Measurements from ENCODE around the gene C1orf174. TPM values are rescaled to one million over a fixed set of nuclear protein-coding genes. Genes with fewer than 3 reads are reported as not detected.

Gene C1orf174
- total and polyA plus RNA-seq, 5 donors = 11.3 to 15.1 (median 11.7) TPM

DNA sequence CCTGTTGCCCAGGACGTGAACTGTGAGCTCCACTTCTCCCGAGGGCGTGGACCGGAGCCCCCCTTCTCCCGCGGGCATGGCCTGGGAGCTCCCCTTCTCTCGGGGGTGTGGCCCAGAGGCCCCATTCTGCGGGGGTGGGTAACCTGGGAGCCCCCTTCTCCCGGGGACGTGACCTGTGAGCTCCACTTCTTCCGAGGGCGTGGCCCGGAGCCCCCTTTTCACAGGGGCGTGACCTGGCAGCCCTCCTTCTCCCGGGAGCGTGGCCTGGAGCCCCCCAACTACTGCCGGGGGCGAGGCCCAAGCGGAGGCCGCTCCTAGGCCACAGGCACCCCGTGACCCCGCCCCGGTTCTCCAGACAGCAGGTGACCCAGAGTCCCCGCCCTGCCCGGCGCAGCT lies 320 bp downstream of the C1orf174 start:
- H3K9me3 ChIP-seq (ENCODE audit: control insufficient read depth, low read length) = no peaks in the 10 kb centered on the region
- DNase-seq (no peak), ATAC-seq (no peak)
- no peaks in the 10 kb centered on the region for H3K4me1 ChIP-seq (ENCODE audit: control insufficient read depth, insufficient read depth, low read length)
- H3K27ac ChIP-seq (ENCODE audit: low read length) = peak overlapping the region; percentile 74
- intact Hi-C loops (cut with DNase I) = no loop called here
- WGBS = under 1% methylated on average over 26 of the region's 26 CpGs
- H3K27me3 ChIP-seq (ENCODE audit: control insufficient read depth, insufficient read depth) = no peaks in the 10 kb centered on the region
- peak overlapping the region; percentile 61 for H3K4me3 ChIP-seq (ENCODE audit: low read length)

DNA sequence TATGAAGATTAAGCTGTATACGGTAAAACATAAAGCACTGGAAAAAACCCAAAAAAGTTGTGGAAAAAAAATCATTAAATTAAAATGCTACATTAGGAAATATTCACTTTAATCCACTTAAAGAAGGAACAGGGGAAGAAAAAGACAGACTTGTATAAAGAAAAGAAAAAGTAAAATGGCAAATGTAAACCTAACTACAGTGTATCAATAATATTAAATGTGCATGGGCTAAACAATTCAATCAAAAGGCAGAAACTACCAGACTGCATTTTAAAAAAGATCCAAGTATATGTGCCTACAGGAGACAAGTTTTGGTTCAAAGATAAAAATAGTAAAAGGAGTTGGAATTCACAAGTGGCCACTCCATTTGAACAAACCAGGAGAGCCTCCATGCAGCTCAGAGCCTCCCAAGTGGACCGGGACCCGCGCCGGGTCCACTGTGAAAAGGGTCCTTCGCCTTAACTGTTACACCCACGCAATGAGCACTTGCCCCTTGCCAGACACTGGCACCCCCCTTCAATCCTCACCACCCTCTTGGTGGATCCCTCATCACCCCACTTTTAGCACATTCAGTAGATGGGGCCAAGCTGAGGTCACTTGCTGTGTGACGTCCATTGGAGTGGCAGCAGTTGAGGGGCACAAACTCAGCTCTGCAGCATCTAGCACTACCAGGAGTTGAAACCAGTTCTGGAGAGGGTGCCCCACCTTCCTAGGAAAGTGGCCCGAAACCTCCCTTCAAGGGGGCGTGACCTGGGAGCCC lies 898 bp downstream of the C1orf174 start:
- Histone ChIP-seq H3K27me3 (ENCODE audit: control insufficient read depth, insufficient read depth) (no peaks in the 10 kb centered on the region), H3K4me1 (ENCODE audit: control insufficient read depth, insufficient read depth, low read length) (no peaks in the 10 kb centered on the region), H3K27ac (ENCODE audit: low read length) (peak overlapping the region; percentile 74), H3K4me3 (ENCODE audit: low read length) (peak overlapping the region; percentile 61), H3K9me3 (ENCODE audit: control insufficient read depth, low read length) (no peaks in the 10 kb centered on the region)
- DNase-seq (no peak), ATAC-seq (no peak)
- intact Hi-C loops (cut with DNase I) = no loop called here
- WGBS = 41% methylated on average over 10 of the region's 10 CpGs

DNA sequence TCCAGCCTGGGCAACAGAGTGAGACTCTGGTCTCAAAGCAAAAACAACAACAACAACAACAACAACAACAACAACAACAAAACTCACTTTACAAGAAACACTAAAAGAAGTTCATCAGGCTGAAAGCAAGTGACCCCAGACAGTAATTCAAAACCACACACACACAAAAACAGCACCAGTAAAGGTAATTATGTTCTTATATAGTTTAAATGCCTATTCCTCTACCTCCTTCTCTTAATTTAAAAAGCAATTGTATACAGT lies 1.7 kb downstream of the C1orf174 start:
- no peak overlapping the region for H3K27ac ChIP-seq (ENCODE audit: low read length)
- no peaks in the 10 kb centered on the region for H3K9me3 ChIP-seq (ENCODE audit: control insufficient read depth, low read length)
- no peak overlapping the region for H3K4me3 ChIP-seq (ENCODE audit: low read length)
- no peaks in the 10 kb centered on the region for H3K4me1 ChIP-seq (ENCODE audit: control insufficient read depth, insufficient read depth, low read length)
- intact Hi-C loops (cut with DNase I) = no loop called here
- ATAC-seq (no peak), DNase-seq (no peak)
- no peaks in the 10 kb centered on the region for H3K27me3 ChIP-seq (ENCODE audit: control insufficient read depth, insufficient read depth)

DNA sequence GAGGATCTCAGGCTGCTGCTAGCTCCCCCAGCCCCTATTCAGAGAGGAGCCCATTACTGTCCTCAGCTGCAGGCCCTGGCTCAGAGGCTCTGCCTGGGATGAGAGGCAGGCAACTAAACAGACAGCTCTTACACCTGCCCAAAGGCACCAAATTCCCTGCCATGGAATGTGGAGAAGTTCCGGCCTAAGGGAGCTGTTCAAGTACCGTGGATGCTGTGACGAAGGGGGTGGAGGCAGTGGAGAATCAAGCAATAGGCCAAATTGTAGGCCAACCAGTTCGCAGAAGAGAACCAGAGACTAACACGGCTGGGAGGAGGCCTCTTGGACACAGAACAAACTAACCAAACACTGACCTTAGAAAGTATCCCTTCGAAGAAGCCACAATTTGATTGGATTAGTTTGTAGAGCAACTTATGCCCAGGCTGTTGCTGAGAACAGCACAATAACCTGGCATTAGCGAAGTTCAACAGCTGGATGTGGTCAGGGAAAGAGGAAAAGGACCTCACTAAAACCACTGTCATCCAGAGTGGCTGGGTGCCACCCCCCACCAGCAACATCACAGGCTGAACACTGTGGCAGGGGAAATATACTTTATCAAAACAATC lies 3.6 kb downstream of the C1orf174 start:
- Histone ChIP-seq H3K27ac (ENCODE audit: low read length) (no peak overlapping the region), H3K4me1 (ENCODE audit: control insufficient read depth, insufficient read depth, low read length) (no peaks in the 10 kb centered on the region), H3K27me3 (ENCODE audit: control insufficient read depth, insufficient read depth) (no peaks in the 10 kb centered on the region), H3K9me3 (ENCODE audit: control insufficient read depth, low read length) (no peaks in the 10 kb centered on the region), H3K4me3 (ENCODE audit: low read length) (no peak overlapping the region)
- DNase-seq = no peak
- 92% methylated on average over 7 of the region's 7 CpGs for WGBS
- intact Hi-C loops (cut with DNase I) = no loop called here
- no peak for ATAC-seq

DNA sequence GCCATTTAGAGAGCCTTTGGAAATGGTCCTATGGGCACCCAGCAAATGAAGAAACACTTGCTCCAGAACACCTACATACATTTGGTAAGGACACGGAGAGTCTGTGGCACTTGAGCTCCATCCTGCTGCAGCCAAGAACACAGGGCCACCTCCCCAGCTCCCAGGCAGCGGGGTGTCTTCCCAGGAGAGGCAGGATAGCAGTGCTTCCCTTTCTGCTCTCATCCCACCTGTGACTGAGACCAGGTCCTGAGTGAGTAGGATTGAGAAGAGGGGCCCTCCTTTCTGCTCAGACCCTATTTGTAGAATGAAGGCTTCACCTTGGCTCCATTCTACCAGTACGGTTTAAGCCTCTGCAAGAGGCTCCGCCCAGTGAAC lies 4.1 kb downstream of the C1orf174 start:
- WGBS = 94% methylated on average over 4 of the region's 4 CpGs
- ATAC-seq (no peak), DNase-seq (no peak)
- H3K27me3 ChIP-seq (ENCODE audit: control insufficient read depth, insufficient read depth) = no peaks in the 10 kb centered on the region
- no peaks in the 10 kb centered on the region for H3K9me3 ChIP-seq (ENCODE audit: control insufficient read depth, low read length)
- H3K4me1 ChIP-seq (ENCODE audit: control insufficient read depth, insufficient read depth, low read length) = no peaks in the 10 kb centered on the region
- intact Hi-C loops (cut with DNase I) = no loop called here
- no peak overlapping the region for H3K27ac ChIP-seq (ENCODE audit: low read length)
- H3K4me3 ChIP-seq (ENCODE audit: low read length) = no peak overlapping the region

DNA sequence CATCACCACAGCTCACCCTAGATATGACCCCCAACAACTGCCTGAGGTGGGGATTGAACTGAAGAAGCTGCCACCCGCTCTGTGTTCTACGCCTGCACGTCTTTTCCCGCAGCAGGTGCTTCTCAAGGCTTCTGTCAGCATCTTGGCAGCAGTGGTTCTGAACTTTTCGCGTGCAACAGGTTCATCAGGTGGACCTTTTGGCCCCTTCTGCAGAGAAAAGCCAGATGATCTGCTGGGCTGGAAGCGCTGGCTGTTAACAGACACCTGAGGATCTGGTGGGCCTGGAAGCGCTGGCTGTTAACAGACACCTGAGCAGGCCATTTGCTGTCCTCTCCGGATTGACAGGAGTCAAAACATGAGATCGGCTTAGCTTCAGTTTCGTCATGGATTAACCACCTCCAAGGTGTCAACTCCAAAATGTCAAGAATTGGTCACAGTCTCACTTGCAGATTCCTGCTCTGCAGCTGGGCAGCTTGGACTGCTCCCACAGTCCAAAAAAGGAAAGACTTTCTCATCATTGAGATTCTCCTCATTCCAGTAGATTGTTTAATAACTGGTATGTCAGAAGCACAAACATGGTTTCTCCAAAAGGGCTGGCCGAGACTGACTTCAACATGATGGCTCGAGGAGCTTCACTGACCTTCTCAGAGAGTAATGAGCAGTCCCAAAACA lies 4.7 kb downstream of the C1orf174 start:
- intact Hi-C loops (cut with DNase I) = no loop called here
- H3K9me3 ChIP-seq (ENCODE audit: control insufficient read depth, low read length) = no peaks in the 10 kb centered on the region
- H3K27ac ChIP-seq (ENCODE audit: low read length) = no peak overlapping the region
- H3K27me3 ChIP-seq (ENCODE audit: control insufficient read depth, insufficient read depth) = no peaks in the 10 kb centered on the region
- no peak for DNase-seq
- H3K4me3 ChIP-seq (ENCODE audit: low read length) = no peak overlapping the region
- H3K4me1 ChIP-seq (ENCODE audit: control insufficient read depth, insufficient read depth, low read length) = no peaks in the 10 kb centered on the region
- no peak for ATAC-seq
- WGBS = 92% methylated on average over 13 of the region's 13 CpGs

DNA sequence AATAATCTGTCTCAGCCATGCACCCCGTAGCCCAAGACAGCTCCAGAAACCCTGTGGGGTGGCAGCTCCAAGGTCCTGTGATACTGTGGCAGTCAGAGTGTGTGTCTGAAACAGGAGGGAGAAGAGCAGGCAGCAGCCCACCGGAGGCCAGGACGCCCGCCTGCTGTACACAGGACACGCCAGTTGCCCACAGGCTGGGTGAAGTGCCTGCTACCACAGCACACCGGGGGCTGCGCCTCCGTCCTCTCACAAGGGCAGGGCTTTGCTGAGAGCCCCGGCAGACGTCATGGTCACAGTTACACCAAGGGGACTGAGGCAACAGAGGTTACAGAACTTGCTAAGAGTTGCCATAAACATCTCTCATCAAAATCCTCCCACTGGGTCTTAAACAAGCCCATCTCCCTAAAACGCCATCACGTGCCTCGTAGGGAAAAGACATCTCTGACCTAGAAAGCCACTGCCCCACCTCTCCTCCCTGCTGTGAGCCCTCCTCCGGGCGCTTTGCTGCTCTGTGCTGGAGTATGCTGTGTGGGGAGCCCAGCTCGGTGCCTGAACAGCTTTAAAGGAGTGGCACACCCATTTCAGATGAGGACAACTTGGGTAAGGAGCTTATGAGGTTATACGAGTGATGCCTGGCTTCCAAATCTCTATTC lies 5.3 kb downstream of the C1orf174 start:
- DNase-seq = peak in 1 of 3 donors; percentile 47
- Histone ChIP-seq H3K4me1 (ENCODE audit: control insufficient read depth, insufficient read depth, low read length) (no peaks in the 10 kb centered on the region), H3K4me3 (ENCODE audit: low read length) (no peak overlapping the region), H3K27me3 (ENCODE audit: control insufficient read depth, insufficient read depth) (no peaks in the 10 kb centered on the region), H3K9me3 (ENCODE audit: control insufficient read depth, low read length) (no peaks in the 10 kb centered on the region), H3K27ac (ENCODE audit: low read length) (no peak overlapping the region)
- no peak for ATAC-seq
- intact Hi-C loops (cut with DNase I) = no loop called here
- WGBS = 94% methylated on average over 17 of the region's 17 CpGs

DNA sequence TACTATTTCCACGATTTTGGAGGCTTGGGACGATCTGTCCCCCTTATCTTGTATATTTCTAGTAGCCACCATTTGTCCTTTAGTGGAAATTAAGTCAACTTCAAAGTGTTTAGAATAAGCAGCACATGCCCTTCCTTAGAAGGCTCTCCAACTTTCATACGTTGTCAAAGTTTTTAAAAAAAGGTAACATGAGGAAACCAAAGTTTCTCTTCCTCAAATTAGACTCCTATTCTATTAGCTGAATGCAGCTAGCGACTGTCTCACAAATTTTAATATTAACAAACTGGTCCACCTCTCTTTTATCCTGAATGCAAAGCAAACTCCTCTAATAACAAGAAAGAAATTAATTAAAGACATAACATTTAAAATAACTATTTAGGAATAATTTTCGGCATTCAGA lies 6.9 kb downstream of the C1orf174 start:
- ATAC-seq (no peak), DNase-seq (no peak)
- 72% methylated on average over 5 of the region's 5 CpGs for WGBS
- no peaks in the 10 kb centered on the region for H3K4me1 ChIP-seq (ENCODE audit: control insufficient read depth, insufficient read depth, low read length)
- no peaks in the 10 kb centered on the region for H3K9me3 ChIP-seq (ENCODE audit: control insufficient read depth, low read length)
- intact Hi-C loops (cut with DNase I) = no loop called here
- H3K4me3 ChIP-seq (ENCODE audit: low read length) = no peak overlapping the region
- no peaks in the 10 kb centered on the region for H3K27me3 ChIP-seq (ENCODE audit: control insufficient read depth, insufficient read depth)
- no peak overlapping the region for H3K27ac ChIP-seq (ENCODE audit: low read length)

DNA sequence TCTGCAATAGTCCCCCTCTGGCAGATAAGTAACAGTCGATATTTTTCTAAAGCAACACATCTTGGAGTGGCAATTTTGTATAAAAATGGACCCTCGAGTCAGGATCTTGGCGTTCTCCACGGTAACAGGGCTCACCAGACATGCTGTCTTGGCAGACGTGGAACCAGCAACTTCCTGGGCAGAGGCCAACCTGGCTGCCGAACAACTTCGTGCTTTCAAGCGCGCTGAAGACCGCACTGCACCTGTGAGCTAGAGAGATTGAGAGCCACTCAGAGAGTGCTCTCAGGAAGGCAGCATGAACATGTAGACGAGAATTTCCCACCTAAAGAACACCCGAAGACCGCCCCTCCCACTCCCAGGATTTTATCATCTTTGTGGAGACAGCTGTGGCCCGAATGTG lies 7.3 kb downstream of the C1orf174 start:
- no peak overlapping the region for H3K27ac ChIP-seq (ENCODE audit: low read length)
- H3K27me3 ChIP-seq (ENCODE audit: control insufficient read depth, insufficient read depth) = no peaks in the 10 kb centered on the region
- H3K9me3 ChIP-seq (ENCODE audit: control insufficient read depth, low read length) = no peaks in the 10 kb centered on the region
- no peak overlapping the region for H3K4me3 ChIP-seq (ENCODE audit: low read length)
- ATAC-seq (peak in 1 of 2 donors; percentile 30), DNase-seq (peak; percentile 53 to 81 (median 71))
- WGBS = 55% methylated on average over 14 of the region's 14 CpGs
- intact Hi-C loops (cut with DNase I) = no loop called here
- H3K4me1 ChIP-seq (ENCODE audit: control insufficient read depth, insufficient read depth, low read length) = no peaks in the 10 kb centered on the region

DNA sequence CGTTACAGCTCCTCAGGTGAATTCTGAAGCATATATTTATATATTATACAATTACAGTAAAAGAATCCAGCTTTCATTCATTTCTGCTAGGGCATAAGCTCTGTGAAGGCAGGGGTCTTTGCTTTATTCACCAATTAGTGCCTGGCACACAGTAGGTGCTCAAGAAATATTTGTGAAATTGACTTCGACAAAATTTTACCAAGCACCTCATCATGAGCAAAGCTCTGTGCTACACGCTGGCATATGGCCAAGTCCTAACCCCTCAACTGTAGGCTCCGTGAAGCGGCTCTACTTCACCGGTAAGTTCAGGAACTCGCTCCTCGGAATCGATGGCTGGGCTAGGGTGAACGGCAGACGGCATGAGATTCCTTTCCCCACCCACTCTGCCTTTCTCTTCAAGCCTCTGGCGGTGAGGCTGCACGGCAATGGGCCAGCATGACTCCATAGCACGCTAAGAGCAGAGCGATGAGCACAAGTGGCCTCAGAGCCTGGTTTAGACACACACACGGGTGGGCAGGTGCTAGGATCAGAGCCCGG lies 8.7 kb downstream of the C1orf174 start:
- DNase-seq = peak in 1 of 3 donors; percentile 44
- no peak overlapping the region for H3K4me3 ChIP-seq (ENCODE audit: low read length)
- H3K27me3 ChIP-seq (ENCODE audit: control insufficient read depth, insufficient read depth) = no peaks in the 10 kb centered on the region
- H3K27ac ChIP-seq (ENCODE audit: low read length) = no peak overlapping the region
- H3K9me3 ChIP-seq (ENCODE audit: control insufficient read depth, low read length) = no peaks in the 10 kb centered on the region
- no peak for ATAC-seq
- intact Hi-C loops (cut with DNase I) = no loop called here
- WGBS = 89% methylated on average over 17 of the region's 17 CpGs
- no peaks in the 10 kb centered on the region for H3K4me1 ChIP-seq (ENCODE audit: control insufficient read depth, insufficient read depth, low read length)
